GM10847 (cell line): ENCODE data around the gene DLG2.

Experiments used
- POLR2A ChIP-seq: IDR thresholded peaks from 2 replicates; pipeline ENCODE4 v1.6.1; 2011; ENCODE audit not compliant: insufficient read length; ENCODE audit errors: extremely low read depth

Gene DLG2

GRCh38 chr11:85627332-85627997, at the start of gene DLG2:
Gene DLG2, minus strand, starts transcription at chr11:85627344.
- TF ChIP-seq POLR2A: no peak

DNA sequence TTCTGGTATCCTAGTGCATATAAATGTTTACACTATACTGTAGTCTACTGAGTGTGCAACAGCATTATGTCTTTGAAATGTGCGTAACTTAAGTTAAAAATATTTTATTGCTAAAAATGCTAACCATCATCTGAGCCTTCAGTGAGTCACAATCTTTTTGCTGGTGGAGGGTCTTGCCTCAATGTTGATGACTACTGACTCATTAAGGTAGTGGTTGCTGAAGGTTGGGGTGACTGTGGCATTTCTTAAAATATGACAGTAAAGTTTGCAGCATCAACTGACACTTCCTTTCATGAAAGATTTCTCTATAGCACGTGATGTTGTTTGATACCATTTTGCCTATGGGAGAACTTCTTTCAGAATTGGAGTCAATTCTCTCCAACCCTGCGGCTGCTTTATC, 46.2 kb upstream of the DLG2 start:
- no peak for TF ChIP-seq POLR2A

DNA sequence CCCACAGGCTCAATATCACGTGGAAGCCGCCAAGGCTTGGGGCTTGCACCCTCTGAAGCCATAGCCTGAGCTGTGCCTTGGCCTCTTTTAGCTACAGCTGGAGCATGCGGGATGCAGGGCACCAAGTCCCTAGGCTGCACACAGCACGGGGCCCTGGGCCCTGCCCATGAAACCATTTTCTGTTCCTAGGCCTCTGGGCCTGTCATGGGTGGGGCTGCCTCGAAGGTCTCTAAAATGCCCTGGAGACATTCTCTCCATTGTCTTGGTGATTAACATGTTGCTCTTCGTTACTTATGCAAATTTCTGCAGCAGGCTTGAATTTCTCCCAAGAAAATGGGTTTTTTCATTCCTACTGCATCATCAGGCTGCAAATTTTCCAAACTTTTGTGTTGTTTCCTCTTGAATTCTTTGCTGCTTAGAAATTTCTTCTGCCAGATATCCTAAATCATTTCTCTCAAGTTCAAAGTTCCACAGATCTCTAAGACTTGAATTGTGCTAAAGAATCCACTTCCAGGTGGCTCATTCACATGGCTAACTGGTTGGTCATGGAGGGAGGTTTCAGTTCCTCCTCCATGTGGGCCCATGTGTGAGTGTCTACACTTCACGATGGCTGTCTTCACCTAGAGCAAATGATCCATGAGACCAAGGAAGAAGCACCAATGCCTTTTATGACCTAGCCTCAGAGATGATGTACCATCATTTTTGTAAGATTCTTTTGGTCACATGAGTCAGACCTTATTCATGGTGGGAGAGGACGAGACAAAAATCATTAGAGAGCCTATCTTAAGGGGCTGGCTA, 45.2 kb upstream of the DLG2 start:
- TF ChIP-seq POLR2A: no peak

DNA sequence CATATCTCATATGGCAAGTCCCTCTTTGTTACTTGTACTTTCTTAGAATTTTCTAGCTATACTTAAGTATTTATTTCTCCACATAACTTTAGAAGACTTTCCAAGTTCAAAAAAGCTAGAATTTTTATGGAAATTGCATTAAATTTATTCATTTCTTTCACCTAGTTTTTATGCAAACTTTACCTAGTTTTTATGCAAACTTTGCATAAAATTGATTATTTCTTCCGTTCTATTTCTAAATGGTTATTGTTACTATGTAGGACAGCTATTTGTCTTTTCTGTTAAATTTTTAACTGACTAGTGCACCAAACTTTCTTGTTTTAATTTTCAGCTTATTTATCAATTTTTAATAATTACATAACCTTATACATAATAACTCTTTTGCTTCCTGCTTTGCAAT, 41.0 kb upstream of the DLG2 start:
- TF ChIP-seq POLR2A: no peak

- TF ChIP-seq POLR2A: no peak
Measured at GRCh38 chr11:85666687-85667086, 39.5 kb upstream of the DLG2 start.

- TF ChIP-seq POLR2A: no peak
Measured at GRCh38 chr11:85665733-85666132, 38.6 kb upstream of the DLG2 start.

GRCh38 chr11:85664615-85665481, 37.7 kb upstream of the DLG2 start, which contains the start of gene CREBZF:
Gene CREBZF, minus strand, starts transcription at chr11:85665129. Its CDS starts 254 bp downstream, at chr11:85664875.
- peak; percentile 90 for TF ChIP-seq POLR2A

DNA sequence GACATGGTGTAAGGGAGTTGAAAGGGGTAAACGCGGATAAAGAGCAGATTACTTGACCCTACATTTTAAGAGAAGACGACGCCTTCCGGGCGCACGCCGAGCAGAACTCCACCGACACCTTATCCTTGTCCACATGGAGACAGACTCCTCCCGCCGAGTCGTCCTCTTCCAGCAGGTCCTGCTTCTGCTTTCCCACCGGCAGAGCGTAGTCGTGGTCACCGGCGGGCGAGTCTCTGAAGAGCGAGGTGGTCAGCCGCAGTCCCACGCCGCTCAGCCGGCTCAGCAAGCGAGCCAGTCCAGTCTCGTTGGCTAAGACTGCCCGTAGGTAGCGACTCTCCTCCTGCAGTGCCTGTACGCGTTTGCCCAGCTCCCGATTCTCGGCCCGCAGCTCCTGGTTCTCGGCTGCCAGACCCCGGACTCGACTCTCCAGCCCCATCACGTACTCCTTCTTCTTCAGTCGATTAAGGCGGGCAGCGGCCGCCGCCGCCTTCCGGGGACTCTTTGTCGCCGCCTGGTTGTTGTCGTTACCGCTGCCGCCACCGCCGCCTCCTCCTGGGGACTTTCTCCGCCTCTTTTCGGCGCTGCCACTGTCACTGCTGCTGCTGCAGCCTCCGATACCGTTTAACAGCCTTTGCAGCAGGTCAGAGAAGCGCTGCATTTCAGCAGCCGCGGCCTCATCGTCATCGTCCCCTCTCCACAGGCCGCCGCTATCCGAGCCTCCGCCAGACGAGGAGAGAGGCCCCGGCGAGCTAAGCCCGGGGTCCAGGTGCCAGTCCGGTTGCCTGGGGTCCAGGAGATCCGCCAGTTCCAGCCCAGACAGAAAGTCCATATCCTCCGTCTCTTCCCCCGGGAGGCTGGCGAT, 36.8 kb upstream of the DLG2 start:
- TF ChIP-seq POLR2A: peak; percentile 33

DNA sequence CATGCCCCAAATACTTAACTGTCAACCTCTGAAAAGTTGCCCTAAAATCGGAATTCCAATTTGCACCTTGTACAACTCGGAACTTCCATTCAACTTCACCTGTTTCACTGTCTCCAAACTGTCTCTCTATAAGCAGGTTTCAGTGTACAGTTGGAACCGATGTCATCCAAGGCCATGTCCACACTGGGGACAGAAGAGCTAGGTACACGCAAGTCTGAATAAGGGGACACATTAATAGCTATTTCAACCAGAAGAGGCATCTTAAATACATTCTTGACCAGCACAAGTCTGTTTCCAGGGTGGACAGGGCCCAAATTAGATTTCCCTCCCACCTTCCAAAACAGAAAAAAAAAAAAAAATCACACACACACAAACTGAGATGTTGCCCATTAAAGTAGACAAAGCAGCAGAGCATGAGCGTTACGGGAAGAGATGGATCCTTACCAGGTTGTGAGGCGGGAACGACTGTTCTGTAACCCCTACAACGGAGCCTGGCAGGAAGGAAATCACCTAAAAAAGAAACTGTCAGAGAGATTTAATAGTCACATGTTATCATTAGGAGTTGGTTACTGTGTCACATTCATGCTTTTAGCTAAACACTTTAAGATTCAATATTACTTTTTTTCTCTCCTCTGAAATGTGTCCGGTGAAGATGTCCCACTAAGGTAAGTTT, 36.1 kb upstream of the DLG2 start:
- TF ChIP-seq POLR2A: no peak

GRCh38 chr11:85661972-85662664, 35.0 kb upstream of the DLG2 start:
- no peak for TF ChIP-seq POLR2A

DNA sequence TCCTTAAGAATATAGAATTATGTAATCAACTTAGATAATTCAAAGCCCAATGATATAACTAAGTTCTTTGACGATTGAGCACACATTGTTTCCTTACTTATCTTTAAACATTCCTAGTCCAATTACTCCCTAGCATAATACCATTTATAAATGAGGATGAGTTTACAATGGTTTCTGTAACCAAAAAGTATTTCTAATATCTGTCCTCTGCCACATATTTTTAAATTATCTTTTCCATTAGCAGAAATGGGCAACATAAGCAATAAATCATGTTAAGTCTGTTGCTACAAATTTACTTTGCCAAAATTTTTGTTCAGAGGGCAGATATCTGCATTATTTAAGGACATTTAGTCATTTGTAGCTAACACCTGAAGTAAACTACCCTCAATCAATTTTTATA, 31.0 kb upstream of the DLG2 start:
- TF ChIP-seq POLR2A: no peak

GRCh38 chr11:85656777-85657176, 29.6 kb upstream of the DLG2 start:
- no peak for TF ChIP-seq POLR2A

DNA sequence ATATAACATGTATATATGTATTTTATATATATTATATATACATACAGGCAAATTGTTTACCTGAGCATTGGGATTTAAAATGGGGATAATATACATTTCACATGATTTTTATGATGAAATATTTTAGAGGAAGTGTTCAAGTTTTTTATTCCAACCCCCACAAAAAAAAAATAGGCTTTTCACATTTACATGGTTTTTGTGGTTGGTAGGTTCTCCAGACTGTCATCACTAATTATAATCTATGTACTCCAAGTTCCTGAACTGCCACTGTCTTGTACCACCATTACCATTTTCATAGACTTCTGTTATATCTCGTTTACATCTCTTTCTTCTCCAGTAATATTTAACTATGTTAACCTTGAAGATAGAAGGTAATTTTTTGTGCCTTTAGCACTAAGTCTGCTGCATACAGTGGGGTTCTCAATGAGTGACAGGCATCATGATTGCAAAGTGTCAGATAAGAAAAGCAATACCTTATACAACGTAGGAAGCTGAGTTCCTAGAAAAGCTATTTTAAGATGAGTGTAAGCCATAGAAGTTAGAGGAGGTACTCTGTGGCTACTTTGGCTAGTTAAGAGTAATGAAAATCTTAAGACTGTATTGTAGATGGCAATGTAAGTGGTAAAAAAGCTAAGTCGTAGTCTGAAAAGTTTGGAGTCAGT, 25.8 kb upstream of the DLG2 start:
- no peak for TF ChIP-seq POLR2A
